ENCODE measurements around the gene GALR3. TPM values are rescaled to one million over a fixed set of nuclear protein-coding genes. Genes with fewer than 3 reads are reported as not detected.

Gene GALR3
- total and polyA plus RNA-seq, 4 donors = not detected

- no peak for TF ChIP-seq HNF4G (IDR thresholded peaks at IDR 0.05)
- no peak for TF ChIP-seq TAF1 (conservative IDR thresholded peaks at IDR 0.05)
- TF ChIP-seq FOXA2 (IDR thresholded peaks at IDR 0.05) = no peak
- TF ChIP-seq FOXA1 (IDR thresholded peaks at IDR 0.05) = no peak
- TF ChIP-seq, protein P1, sequence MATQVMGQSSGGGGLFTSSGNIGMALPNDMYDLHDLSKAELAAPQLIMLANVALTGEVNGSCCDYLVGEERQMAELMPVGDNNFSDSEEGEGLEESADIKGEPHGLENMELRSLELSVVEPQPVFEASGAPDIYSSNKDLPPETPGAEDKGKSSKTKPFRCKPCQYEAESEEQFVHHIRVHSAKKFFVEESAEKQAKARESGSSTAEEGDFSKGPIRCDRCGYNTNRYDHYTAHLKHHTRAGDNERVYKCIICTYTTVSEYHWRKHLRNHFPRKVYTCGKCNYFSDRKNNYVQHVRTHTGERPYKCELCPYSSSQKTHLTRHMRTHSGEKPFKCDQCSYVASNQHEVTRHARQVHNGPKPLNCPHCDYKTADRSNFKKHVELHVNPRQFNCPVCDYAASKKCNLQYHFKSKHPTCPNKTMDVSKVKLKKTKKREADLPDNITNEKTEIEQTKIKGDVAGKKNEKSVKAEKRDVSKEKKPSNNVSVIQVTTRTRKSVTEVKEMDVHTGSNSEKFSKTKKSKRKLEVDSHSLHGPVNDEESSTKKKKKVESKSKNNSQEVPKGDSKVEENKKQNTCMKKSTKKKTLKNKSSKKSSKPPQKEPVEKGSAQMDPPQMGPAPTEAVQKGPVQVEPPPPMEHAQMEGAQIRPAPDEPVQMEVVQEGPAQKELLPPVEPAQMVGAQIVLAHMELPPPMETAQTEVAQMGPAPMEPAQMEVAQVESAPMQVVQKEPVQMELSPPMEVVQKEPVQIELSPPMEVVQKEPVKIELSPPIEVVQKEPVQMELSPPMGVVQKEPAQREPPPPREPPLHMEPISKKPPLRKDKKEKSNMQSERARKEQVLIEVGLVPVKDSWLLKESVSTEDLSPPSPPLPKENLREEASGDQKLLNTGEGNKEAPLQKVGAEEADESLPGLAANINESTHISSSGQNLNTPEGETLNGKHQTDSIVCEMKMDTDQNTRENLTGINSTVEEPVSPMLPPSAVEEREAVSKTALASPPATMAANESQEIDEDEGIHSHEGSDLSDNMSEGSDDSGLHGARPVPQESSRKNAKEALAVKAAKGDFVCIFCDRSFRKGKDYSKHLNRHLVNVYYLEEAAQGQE (IDR thresholded peaks at IDR 0.05) = no peak
- TF ChIP-seq RAD21 (IDR thresholded peaks at IDR 0.05) = no peak
- no peak for TF ChIP-seq NR2F2 (IDR thresholded peaks at IDR 0.05)
- no peak overlapping the region for H3K4me3 ChIP-seq (ENCODE audit: low read depth in 1 of 3, low read length in 3 of 3)
- WGBS = 91% methylated on average over 5 of the region's 5 CpGs
- H3K4me1 ChIP-seq (ENCODE audit: control insufficient read depth in 4 of 4, insufficient read depth in 4 of 4, low read length in 3 of 4) = peaks cover 19 to 72% (median 53%) of the 10 kb centered on the region in 4 donors
- DNase-seq (ENCODE audit: low spot score) = no peak
- no peak overlapping the region for H3K9ac ChIP-seq (ENCODE audit: low read depth in 1 of 2, low read length in 2 of 2)
- H3K27ac ChIP-seq (ENCODE audit: low read depth in 1 of 2, low read length in 2 of 2) = no peak overlapping the region
- no peaks in the 10 kb centered on the region for H3K9me3 ChIP-seq (ENCODE audit: control insufficient read depth in 4 of 4, low read length in 3 of 4)
- peaks cover 0 to under 1% (median 0%) of the 10 kb centered on the region in 4 donors for H3K36me3 ChIP-seq (ENCODE audit: control insufficient read depth in 4 of 4, insufficient read depth in 3 of 4, low read depth in 1 of 4, low read length in 3 of 4)
- peaks cover 0 to 4% (median 0%) of the 10 kb centered on the region in 4 donors for H3K27me3 ChIP-seq (ENCODE audit: control insufficient read depth in 4 of 4, insufficient read depth in 4 of 4, low read length in 3 of 4)
Measured at GRCh38 chr22:37820350-37820749, 2.8 kb upstream of the GALR3 start.

DNA sequence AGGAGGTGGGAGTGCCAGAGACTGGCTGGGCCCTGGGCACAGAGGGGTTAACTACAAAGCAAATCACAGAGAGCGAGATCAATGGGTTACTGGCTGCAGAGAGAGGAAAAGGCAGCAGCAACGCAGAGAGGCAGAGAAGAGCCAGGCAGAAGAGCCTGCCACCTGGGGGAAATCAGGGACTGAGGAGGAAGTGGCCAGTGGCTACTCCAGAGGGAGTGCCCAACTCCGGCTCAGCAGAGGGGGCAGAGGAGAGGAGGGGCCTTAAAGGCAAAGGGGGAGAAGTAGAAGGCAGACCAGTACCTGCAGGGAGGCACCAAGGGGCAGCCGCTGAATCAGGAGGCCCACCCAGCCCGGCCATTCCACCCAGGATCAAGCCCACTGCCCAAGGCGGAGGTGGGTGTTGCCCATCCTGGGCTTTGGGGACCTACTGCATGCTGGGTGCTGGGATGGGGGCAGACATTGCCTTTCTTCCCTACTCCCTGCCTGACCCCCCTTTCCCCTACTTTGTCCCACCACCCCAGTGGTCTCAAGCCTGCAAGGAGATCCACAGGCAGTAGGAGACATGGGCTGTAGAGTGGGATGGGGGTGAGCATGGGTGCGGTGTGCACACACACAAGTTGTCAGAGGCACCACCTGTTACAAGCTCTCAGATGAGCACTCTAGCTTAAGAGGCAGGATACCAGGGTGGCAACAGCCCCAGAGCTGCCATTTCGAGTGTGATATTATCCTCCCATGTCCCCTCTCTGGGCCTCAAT lies 926 bp upstream of the GALR3 start:
- Histone ChIP-seq H3K27ac (ENCODE audit: low read depth in 1 of 2, low read length in 2 of 2) (no peak overlapping the region), H3K4me3 (ENCODE audit: low read depth in 1 of 3, low read length in 3 of 3) (no peak overlapping the region), H3K36me3 (ENCODE audit: control insufficient read depth in 4 of 4, insufficient read depth in 3 of 4, low read depth in 1 of 4, low read length in 3 of 4) (no peaks in the 10 kb centered on the region), H3K9me3 (ENCODE audit: control insufficient read depth in 4 of 4, low read length in 3 of 4) (no peaks in the 10 kb centered on the region), H3K9ac (ENCODE audit: low read depth in 1 of 2, low read length in 2 of 2) (no peak overlapping the region), H3K4me1 (ENCODE audit: control insufficient read depth in 4 of 4, insufficient read depth in 4 of 4, low read length in 3 of 4) (peaks cover 14 to 55% (median 41%) of the 10 kb centered on the region in 4 donors), H3K27me3 (ENCODE audit: control insufficient read depth in 4 of 4, insufficient read depth in 4 of 4, low read length in 3 of 4) (peaks cover 0 to 4% (median 0%) of the 10 kb centered on the region in 4 donors)
- TF ChIP-seq, protein P2, sequence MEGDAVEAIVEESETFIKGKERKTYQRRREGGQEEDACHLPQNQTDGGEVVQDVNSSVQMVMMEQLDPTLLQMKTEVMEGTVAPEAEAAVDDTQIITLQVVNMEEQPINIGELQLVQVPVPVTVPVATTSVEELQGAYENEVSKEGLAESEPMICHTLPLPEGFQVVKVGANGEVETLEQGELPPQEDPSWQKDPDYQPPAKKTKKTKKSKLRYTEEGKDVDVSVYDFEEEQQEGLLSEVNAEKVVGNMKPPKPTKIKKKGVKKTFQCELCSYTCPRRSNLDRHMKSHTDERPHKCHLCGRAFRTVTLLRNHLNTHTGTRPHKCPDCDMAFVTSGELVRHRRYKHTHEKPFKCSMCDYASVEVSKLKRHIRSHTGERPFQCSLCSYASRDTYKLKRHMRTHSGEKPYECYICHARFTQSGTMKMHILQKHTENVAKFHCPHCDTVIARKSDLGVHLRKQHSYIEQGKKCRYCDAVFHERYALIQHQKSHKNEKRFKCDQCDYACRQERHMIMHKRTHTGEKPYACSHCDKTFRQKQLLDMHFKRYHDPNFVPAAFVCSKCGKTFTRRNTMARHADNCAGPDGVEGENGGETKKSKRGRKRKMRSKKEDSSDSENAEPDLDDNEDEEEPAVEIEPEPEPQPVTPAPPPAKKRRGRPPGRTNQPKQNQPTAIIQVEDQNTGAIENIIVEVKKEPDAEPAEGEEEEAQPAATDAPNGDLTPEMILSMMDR (IDR thresholded peaks at IDR 0.05; ENCODE audit: low read depth, low read length, missing input control) = no peak
- TF ChIP-seq, protein P1 (IDR thresholded peaks at IDR 0.05) = no peak
- TF ChIP-seq FOXA1 (IDR thresholded peaks at IDR 0.05) (no peak), HNF4G (IDR thresholded peaks at IDR 0.05) (no peak), GABPA (IDR thresholded peaks at IDR 0.05 in 1 of 2, conservative IDR thresholded peaks at IDR 0.05 in 1 of 2) (no peak), HNF4A (conservative IDR thresholded peaks at IDR 0.05) (no peak), SP1 (IDR thresholded peaks at IDR 0.05) (no peak), NR2F2 (IDR thresholded peaks at IDR 0.05) (no peak), YY1 (IDR thresholded peaks at IDR 0.05) (no peak)
- 51% methylated on average over 8 of the region's 8 CpGs for WGBS
- no peak for DNase-seq (ENCODE audit: low spot score)
